Astrocyte of the hippocampus (primary cell): ENCODE results near the gene AKIRIN1.
A peak's percentile ranks its signal among the peaks of the same experiment; 100 is the strongest.
"Not testable (repeated sequence)": the region's sequence is repeated elsewhere in the genome, so short reads cannot be mapped to it uniquely, and the experiment has no call there.

Experiments
- DNase-seq: peaks from one replicate; pipeline ENCODE4 v3.0.0; 2011; ENCODE audit warnings: low read depth, low spot score

The AKIRIN1 gene

DNA sequence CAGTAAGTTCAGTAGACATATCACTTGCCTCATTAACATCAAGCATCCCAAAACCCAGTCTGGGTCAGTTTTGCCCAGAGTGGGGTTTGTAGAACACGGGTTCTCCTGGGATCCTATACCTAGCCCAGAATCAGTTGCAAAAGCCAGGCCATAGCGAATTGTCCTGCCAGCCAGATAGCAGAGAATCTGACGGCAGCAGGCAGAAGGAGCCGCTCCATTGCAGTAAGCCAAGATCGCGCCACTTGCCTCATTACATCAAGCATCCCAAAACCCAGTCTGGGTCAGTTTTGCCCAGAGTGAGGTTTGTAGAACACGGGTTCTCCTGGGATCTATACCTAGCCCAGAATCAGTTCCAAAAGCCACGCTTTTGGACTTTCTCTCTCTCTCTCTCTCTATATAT is 54.2 kb downstream of the AKIRIN1 start:
- no peak for DNase-seq

DNA sequence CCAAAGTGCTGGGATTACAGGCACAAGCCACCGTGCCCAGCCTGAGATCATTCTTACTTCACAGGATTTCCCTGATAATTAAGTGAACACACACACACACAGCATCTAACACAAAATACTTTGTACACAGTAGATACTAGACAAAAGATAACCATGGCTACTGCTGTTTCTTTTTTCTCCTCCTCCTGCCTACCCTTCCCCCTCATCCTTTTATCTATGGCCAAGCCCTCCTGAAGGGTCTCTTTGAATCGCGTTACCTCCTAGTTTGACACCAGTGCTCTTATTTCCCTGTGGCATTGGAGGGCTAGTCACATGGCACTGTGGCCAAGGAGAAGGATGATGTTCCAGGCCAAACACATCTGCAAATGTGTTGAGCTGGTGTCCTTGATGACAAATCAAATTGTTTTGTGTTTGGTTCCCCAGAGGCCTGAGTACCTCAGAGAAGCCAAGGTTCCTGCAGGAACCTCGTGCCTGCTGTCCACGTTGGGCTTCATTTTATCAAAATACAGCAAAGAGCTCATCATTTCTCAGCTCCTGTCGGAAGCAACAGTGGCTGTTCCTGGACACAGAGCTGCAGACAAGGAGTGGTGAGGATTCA is 55.6 kb downstream of the AKIRIN1 start:
- DNase-seq = peak; percentile 24

- peak; percentile 93 for DNase-seq
Observed at GRCh38 chr1:39047374-39048229, 56.5 kb downstream of the AKIRIN1 start.

- DNase-seq = no peak
Observed at GRCh38 chr1:39048745-39049370, 57.8 kb downstream of the AKIRIN1 start.

DNA sequence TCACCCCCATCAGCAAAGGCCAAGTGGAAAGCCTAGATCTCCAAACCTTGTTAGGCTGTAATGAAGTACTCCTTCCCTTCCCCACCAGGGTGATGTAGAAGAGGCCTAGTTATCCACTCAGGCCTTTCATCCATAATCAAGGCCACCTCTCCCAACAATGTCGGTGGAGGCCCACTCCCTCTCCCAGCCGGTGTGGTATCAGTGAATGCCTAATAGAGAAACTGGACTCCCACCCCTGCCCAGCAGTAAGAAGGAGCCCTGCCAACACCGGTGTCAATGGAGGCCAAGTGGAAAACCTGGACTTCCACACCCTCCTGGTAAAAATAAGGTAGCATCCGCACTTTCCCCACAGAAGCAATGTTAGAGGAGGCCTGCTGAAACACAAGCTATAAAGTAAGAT is 58.9 kb downstream of the AKIRIN1 start:
- no peak for DNase-seq

DNA sequence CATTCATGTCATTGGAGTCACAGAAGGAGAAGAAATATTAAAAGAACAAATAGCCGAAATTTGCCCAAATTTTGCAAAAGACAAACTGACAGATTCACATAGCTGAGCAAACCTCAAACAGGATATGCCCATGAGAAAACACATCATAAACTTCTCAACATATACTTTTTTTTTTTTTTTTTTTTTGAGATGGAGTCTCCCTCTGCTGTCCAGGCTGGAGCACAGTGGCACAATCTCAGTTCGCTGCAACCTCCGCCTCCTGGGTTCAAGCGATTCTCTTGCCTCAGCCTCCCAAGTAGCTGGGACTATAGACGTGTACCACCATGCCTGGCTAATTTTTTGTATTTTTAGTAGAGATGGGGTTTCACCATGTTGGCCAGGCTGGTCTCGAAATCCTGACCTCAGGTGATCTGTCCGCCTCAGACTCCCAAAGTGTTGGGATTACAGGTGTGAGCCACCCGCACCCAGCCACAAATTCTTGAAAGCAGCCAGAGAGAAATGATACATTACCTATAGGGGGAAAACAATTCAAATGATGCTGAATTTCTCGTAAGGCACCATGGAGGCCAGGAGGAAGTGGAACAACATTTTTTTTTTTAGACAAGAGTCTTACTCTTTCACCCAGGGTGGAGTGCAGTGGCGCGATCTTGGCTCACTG is 60.2 kb downstream of the AKIRIN1 start:
- not testable (repeated sequence) for DNase-seq

DNA sequence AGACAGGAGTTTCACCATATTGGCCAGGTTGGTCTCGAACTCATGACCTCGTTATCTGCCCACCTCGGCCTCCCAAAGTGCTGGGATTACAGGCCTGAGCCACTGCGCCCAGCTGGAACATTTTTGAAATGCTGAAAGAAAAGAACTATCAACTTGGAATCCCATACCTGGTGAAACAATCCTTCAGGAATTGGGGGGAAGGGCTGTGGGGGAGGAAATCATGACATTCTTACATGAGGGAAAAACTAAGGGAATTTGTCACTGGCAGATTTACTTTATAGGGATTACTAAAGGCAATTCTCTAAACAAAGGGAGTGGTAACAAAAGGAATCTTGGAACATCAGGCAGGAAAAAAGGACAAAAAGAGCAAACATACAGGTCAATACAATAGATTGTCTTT is 60.9 kb downstream of the AKIRIN1 start:
- peak; percentile 14 for DNase-seq

GRCh38 chr1:39055213-39055710 is 64.2 kb downstream of the AKIRIN1 start:
- DNase-seq = not testable (repeated sequence)
